Measurements from ENCODE around the gene OR13G1.
"Not testable (repeated sequence)": the region's sequence is repeated elsewhere in the genome, so short reads cannot be mapped to it uniquely, and the experiment has no call there.

The OR13G1 gene

GRCh38 chr1:247679639-247680038 is at the start of gene OR13G1:
Gene OR13G1, minus strand, starts transcription at chr1:247679739. Its CDS starts 6,698 bp downstream, at chr1:247673041.
- DNase-seq (ENCODE audit: low spot score), result no peak

GRCh38 chr1:247721222-247721621 is 41.7 kb upstream of the OR13G1 start:
- DNase-seq (ENCODE audit: low spot score), result no peak

- DNase-seq (ENCODE audit: low spot score), result no peak
Observed at GRCh38 chr1:247716546-247716945, 37.0 kb upstream of the OR13G1 start, which contains the start of gene OR6F1. Gene OR6F1, minus strand, starts transcription at chr1:247716646. Its CDS starts 3,891 bp downstream, at chr1:247712755.

GRCh38 chr1:247713753-247714152 is 34.2 kb upstream of the OR13G1 start:
- DNase-seq (ENCODE audit: low spot score), result no peak

- DNase-seq (ENCODE audit: low spot score), result not testable (repeated sequence)
Observed at GRCh38 chr1:247710681-247711080, 31.1 kb upstream of the OR13G1 start.

- DNase-seq (ENCODE audit: low spot score), result no peak
Observed at GRCh38 chr1:247701338-247701737, 21.8 kb upstream of the OR13G1 start.

GRCh38 chr1:247681288-247681897 is 1.9 kb upstream of the OR13G1 start:
- peak; percentile 63 for DNase-seq (ENCODE audit: low spot score)

GRCh38 chr1:247680171-247680570 is 632 bp upstream of the OR13G1 start:
- DNase-seq (ENCODE audit: low spot score), result no peak

GRCh38 chr1:247669225-247669624 is 10.3 kb downstream of the OR13G1 start:
- DNase-seq (ENCODE audit: low spot score), result no peak

GRCh38 chr1:247656221-247656875 is 23.2 kb downstream of the OR13G1 start:
- no peak for DNase-seq (ENCODE audit: low spot score)

- no peak for DNase-seq (ENCODE audit: low spot score)
Observed at GRCh38 chr1:247653040-247653439, 26.5 kb downstream of the OR13G1 start.

- DNase-seq (ENCODE audit: low spot score), result no peak
Observed at GRCh38 chr1:247647864-247648263, 31.7 kb downstream of the OR13G1 start.

- DNase-seq (ENCODE audit: low spot score), result no peak
Observed at GRCh38 chr1:247646867-247647266, 32.7 kb downstream of the OR13G1 start.

- DNase-seq (ENCODE audit: low spot score), result no peak
Observed at GRCh38 chr1:247642742-247643141, 36.8 kb downstream of the OR13G1 start.

- peak; percentile 11 for DNase-seq (ENCODE audit: low spot score)
Observed at GRCh38 chr1:247639381-247639981, 40.1 kb downstream of the OR13G1 start.

- DNase-seq (ENCODE audit: low spot score), result no peak
Observed at GRCh38 chr1:247638781-247639180, 40.8 kb downstream of the OR13G1 start.

- DNase-seq (ENCODE audit: low spot score), result no peak
Observed at GRCh38 chr1:247638011-247638410, 41.5 kb downstream of the OR13G1 start.

- DNase-seq (ENCODE audit: low spot score), result no peak
Observed at GRCh38 chr1:247627951-247628350, 51.6 kb downstream of the OR13G1 start.
